ENCODE data around the gene CYP27C1.
"Not testable (repeated sequence)": the region's sequence is repeated elsewhere in the genome, so short reads cannot be mapped to it uniquely, and the experiment has no call there.

CYP27C1 gene, protein sequence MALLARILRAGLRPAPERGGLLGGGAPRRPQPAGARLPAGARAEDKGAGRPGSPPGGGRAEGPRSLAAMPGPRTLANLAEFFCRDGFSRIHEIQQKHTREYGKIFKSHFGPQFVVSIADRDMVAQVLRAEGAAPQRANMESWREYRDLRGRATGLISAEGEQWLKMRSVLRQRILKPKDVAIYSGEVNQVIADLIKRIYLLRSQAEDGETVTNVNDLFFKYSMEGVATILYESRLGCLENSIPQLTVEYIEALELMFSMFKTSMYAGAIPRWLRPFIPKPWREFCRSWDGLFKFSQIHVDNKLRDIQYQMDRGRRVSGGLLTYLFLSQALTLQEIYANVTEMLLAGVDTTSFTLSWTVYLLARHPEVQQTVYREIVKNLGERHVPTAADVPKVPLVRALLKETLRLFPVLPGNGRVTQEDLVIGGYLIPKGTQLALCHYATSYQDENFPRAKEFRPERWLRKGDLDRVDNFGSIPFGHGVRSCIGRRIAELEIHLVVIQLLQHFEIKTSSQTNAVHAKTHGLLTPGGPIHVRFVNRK

DNA sequence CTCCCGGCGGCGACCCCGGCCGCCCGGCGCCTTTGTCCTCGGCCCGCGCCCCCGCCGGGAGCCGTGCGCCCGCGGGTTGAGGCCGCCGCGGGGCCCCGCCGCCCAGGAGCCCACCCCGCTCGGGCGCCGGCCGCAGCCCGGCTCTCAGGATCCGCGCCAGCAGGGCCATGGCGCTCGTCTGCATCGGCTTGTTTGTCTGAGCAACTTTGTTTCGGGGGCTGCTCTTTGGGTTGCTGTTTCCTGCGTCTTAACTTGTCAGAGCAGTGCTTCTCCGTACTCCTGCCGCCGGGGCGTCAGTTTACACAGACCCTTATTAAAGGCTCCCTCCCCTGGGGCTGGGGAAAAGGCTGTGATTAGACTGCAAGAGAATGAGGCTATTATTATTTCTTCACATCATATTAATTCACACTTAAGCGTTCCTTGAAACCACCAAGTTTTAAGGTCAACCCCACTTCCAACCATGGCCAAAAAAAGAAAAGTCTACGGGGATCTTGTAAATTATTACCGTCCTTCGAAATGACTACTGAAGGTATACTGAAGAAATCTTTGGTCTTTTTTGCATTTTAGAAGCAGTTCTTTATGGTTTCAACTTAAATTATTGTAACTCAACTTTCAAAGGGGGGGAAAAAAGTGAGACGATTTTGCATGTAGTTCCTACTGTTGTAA is at the start of gene CYP27C1:
Gene CYP27C1, minus strand, starts transcription at position 198 of the 666 bp plus-strand sequence. Its CDS starts 29 bp downstream, at position 169.
- no peak for DNase-seq

- no peak for DNase-seq
These were observed 41.8 kb upstream of the CYP27C1 start for GRCh38 chr2:127261804-127262406.

DNA sequence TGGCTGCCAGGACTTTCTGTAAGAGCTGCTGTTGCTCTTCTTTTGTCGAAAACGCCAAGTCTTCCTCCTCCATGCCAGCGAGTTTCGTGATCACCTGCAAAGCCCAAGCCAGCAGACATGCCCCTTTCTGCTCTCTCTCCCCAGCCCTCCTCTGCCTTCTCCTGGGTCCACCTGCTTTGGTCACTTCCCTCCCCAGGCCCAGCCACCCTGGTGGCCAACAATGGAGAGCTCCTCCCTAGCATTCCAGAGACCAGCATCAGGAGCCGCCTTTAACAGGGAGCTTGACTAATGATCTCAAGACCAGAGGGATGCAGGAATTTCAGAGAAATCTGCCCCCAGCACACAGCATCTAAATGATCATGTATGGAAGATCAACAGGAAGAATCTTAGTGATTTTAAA is 39.3 kb upstream of the CYP27C1 start:
- DNase-seq, result no peak

GRCh38 chr2:127256866-127257265 is 36.8 kb upstream of the CYP27C1 start:
- DNase-seq, result no peak

DNA sequence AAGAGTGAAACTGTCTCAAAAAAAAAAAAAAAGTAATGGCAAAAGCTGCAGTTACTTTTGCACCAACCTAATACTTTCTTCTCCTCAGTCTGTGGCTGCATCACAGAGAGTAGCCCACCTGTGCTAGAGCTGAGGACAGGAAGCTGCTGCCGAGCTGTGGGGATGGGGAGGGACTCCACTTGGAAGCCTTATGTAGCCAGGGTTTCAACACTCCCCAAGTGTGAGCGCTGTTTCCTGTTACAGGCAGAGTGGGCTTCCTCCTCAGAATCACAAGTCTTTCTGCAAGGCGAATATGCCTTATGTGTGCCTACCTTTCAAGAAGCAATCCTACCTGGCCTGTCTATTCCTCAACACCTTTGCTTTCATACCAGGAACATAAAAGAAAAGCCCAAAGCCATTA is 36.3 kb upstream of the CYP27C1 start:
- DNase-seq, result no peak

DNA sequence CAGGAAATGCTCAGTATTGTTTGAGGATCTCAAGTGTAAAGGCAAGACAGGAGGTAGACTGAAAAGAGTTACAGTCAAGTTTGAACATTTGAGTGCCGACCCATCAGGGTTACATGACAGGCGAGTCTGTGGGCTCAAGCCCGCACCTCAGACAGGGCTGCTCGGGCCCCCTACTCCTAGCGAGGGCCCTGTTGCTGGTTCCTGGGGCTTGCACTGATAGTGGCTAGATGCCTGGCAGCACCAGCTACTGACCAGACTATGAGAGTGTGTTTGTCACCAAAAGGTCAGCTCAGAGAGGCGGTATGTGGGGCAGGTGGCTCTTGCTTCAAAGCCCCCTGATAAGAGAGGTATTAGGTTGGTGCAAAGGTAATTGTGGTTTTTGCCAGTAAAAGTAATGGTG is 35.6 kb upstream of the CYP27C1 start:
- no peak for DNase-seq

DNA sequence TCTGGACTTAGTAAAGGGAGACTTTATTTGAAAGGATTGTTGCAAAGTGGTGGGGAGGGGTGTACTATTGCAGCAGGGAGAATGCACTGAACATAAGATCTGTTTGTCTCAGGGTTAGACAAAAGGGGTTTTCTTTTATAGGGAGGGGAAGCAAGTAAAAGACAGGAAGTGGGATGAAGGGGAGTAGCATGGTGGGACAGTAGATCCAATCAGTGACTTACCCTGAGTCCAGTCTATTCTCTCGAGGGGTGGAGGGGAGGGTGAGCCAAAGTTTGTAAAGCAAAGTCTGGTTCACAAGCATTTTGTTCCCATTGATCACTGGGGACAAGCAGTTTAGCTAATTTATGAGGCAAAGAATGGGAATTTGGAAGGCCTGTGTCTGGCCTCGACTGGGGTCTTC is 35.0 kb upstream of the CYP27C1 start:
- no peak for DNase-seq

- no peak for DNase-seq
These were observed 34.4 kb upstream of the CYP27C1 start for GRCh38 chr2:127254386-127254981.

DNA sequence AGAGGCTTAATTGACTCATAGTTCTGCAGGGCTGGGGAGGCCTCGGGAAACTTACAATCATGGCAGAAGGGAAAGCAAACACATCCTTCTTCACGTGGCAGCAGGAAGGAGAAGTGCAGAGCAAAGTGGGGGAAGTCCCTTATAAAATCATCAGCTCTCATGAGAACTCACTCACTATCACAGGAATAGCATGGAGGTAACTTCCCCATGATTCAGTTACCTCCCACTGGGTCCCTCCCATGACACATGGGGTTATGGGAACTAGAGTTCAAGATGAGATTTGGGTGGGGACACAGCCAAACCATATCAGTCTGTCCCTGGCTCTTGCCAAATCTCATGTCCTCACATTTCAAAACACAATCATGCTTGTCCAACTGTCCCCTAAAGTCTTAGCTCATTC is 21.1 kb upstream of the CYP27C1 start:
- DNase-seq, result not testable (repeated sequence)

- no peak for DNase-seq
These were observed 19.3 kb upstream of the CYP27C1 start for GRCh38 chr2:127239395-127239794.

- not testable (repeated sequence) for DNase-seq
These were observed 17.7 kb upstream of the CYP27C1 start for GRCh38 chr2:127237768-127238167.

DNA sequence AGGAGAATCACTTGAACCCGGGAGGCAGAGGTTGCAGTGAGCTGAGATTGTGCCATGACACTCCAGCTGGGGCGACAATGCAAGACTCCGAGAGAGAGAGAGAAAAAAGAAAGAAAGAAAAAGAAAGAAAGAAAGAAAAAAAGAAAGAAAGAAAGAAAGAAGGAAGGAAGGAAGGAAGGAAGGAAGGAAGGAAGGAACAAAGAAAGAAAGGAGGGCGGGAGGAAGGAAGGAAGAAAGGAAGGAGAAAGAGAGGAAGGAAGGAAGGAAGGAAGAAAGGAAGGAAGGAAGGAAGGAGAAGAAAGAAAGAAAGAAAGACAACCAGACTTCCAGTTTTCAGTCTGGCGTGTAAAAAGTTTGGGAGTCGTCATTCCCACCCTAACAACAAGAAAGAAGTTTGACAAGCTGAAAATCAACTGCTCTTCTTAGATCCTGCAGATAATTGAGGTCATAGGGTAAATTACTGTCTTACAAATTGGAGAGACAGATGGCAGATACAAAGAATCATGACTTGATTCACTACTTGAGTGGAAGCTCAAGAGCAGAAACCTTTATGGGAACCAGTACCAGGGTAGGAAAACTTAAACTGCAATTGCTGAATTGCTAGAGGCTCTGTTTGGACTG is 15.1 kb upstream of the CYP27C1 start:
- no peak for DNase-seq

DNA sequence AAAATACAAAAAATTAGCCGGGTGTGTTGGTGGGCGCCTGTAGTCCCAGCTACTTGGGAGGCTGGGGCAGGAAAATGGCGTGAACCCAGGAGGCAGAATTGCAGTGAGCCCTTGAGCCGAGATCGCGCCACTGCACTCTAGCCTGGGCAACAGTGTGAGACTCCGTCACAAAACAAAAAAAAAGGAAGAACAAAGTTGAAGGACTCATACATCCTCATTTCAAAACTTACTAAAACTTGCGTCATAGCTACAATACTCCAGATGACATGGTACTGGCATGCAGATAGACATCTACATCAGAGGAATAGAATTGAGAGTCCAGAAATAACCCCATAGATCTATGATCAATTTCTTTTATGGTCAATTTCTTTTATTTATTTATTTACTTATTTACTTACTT is 13.6 kb upstream of the CYP27C1 start:
- DNase-seq, result no peak

- no peak for DNase-seq
These were observed 11.2 kb upstream of the CYP27C1 start for GRCh38 chr2:127231130-127231865.

GRCh38 chr2:127229555-127229954 is 9.5 kb upstream of the CYP27C1 start:
- no peak for DNase-seq

- no peak for DNase-seq
These were observed 8.0 kb upstream of the CYP27C1 start for GRCh38 chr2:127228102-127228501.

- DNase-seq, result not testable (repeated sequence)
These were observed 7.2 kb upstream of the CYP27C1 start for GRCh38 chr2:127227264-127227660.

DNA sequence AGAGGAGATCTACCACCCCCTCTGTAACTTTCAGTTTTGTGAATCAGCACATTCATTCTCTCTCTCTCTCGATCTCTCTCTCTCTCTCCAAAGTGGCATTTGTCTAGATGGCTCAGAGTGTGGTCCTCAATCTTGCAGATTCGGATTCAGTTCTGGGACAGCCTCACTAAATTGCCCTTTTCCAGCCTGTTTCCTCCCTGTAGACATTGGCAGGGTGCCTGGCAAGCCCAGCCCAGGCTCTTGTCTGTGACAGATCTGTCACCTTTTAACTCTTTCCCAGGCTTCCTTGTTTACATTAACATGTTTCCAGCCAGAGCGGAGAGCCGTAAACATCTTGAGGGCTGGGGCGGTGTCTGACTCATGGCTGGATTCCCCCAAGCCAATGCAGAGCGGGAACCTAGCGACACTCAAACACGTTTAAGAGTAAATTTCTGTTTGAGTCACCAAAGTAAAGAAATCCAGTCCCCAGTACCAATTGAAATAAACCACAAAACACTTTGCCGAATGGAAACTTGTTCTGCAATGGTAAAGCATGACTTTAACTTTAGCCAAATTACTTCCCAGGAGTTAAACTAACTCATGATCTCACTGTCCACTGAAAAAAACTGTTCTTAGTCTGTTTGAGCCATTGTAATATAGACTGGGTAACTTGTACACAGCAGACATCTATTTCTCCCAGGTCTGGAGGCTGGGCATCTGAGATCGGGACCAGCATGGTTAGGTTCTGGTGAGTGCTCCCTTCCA is 6.6 kb upstream of the CYP27C1 start:
- no peak for DNase-seq

- DNase-seq, result no peak
These were observed 6.0 kb upstream of the CYP27C1 start for GRCh38 chr2:127226132-127226519.

DNA sequence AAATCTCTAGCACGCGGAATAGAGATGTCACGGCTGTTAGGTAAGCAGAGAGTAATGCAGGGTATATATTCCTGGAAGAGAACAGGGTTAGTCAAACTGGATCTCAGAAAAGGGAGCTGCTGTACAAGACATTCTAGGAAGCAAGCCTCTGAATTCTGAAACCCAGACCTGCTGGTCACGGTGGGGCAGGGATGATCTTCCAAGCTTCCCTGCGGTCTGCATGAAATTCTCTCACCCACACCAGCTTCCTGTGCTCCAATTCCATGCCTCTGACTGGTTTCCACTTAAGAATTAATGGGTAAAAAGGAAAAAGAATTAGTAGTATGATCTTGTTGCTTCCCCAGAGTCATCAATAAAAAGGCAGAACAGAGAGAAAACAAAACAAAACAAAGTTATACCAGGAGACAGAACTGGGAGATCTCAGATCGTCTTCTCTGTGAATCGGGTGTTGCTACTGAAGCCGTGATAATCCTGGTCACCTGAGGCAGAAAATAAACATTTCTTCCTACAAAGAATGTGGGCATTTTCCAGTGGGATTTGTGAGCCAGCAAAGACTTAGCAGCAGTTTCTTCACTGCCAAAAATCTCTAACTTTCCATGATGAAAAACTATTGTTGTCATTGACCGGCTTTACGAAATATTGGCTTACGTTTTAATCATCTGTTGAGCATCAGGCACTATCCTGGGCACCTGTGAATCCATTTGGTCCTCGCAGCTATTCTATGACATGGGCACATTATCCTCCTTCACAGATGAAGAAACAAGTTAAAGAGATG is 5.3 kb upstream of the CYP27C1 start:
- no peak for DNase-seq

- DNase-seq, result not testable (repeated sequence)
These were observed 4.0 kb upstream of the CYP27C1 start for GRCh38 chr2:127224135-127224534.

All from NCI-H1436 treated with DMSO at 0.1 percent for 48 hours (cell line).